SK-N-SH (cell line): ENCODE results near the gene MRPL55.

Experiments used
- CHD2 ChIP-seq: fragments of 150-350 bp; IDR thresholded peaks from 2 replicates; pipeline ENCODE4 v1.6.1; 2018; ENCODE audit warnings: low read length; ENCODE audit not compliant: partially characterized antibody
- MEF2A ChIP-seq: IDR thresholded peaks from 2 replicates; pipeline ENCODE4 v1.4.0; 2012; ENCODE audit warnings: low read depth, borderline replicate concordance
- NFIC ChIP-seq: IDR thresholded peaks from 2 replicates; pipeline ENCODE4 v1.4.0; 2012; ENCODE audit warnings: borderline replicate concordance
- POLR2AphosphoS5 ChIP-seq: IDR thresholded peaks from 2 replicates; pipeline ENCODE4 v1.6.1; 2012; ENCODE audit warnings: low read depth, low read length
- RAD21 ChIP-seq: IDR thresholded peaks from 2 replicates; pipeline ENCODE4 v1.6.1; 2012; ENCODE audit warnings: mild to moderate bottlenecking, low read length
- TAF1 ChIP-seq: IDR thresholded peaks from 2 replicates; pipeline ENCODE4 v1.6.1; 2012; ENCODE audit warnings: low read depth, mild to moderate bottlenecking, low read length, moderate library complexity, borderline replicate concordance
- TF ChIP-seq, protein P1 (sequence below): fragments of 200-600 bp; sonication (generic); IDR thresholded peaks from 2 replicates; pipeline ENCODE4 v1.6.1; 2017; ENCODE audit warnings: antibody characterized with exemption, mild to moderate bottlenecking, moderate library complexity
- TF ChIP-seq, protein P2 (sequence below): IDR thresholded peaks from 2 replicates; pipeline ENCODE4 v1.4.0; 2012; ENCODE audit warnings: low read depth, borderline replicate concordance
- TF ChIP-seq, protein P3 (sequence below): IDR thresholded peaks from 2 replicates; pipeline ENCODE4; 2012

DNA sequence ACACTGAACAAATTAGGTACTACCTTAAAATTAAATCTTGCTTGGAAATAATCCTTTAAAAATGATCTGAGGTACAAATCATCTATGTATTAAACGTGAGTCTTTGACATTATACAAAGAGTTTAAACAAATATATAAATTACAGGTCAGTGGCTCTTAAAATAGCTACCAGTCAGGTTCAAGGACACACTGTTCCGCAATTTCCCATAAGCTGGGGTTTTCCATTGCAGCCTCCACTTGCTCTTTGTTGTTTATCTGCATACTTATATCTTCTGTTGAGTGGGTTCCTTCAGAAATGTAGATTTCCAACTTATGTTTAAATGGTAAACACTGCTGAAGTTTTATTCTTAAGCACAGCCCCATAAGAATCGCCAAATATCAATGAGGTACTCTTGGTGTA, 5.7 kb upstream of the MRPL55 start:
- TF ChIP-seq, protein P1, sequence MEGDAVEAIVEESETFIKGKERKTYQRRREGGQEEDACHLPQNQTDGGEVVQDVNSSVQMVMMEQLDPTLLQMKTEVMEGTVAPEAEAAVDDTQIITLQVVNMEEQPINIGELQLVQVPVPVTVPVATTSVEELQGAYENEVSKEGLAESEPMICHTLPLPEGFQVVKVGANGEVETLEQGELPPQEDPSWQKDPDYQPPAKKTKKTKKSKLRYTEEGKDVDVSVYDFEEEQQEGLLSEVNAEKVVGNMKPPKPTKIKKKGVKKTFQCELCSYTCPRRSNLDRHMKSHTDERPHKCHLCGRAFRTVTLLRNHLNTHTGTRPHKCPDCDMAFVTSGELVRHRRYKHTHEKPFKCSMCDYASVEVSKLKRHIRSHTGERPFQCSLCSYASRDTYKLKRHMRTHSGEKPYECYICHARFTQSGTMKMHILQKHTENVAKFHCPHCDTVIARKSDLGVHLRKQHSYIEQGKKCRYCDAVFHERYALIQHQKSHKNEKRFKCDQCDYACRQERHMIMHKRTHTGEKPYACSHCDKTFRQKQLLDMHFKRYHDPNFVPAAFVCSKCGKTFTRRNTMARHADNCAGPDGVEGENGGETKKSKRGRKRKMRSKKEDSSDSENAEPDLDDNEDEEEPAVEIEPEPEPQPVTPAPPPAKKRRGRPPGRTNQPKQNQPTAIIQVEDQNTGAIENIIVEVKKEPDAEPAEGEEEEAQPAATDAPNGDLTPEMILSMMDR, result no peak
- TF ChIP-seq TAF1, result no peak
- no peak for TF ChIP-seq MEF2A
- no peak for TF ChIP-seq RAD21
- no peak for TF ChIP-seq NFIC
- TF ChIP-seq POLR2AphosphoS5, result no peak
- TF ChIP-seq, protein P2, sequence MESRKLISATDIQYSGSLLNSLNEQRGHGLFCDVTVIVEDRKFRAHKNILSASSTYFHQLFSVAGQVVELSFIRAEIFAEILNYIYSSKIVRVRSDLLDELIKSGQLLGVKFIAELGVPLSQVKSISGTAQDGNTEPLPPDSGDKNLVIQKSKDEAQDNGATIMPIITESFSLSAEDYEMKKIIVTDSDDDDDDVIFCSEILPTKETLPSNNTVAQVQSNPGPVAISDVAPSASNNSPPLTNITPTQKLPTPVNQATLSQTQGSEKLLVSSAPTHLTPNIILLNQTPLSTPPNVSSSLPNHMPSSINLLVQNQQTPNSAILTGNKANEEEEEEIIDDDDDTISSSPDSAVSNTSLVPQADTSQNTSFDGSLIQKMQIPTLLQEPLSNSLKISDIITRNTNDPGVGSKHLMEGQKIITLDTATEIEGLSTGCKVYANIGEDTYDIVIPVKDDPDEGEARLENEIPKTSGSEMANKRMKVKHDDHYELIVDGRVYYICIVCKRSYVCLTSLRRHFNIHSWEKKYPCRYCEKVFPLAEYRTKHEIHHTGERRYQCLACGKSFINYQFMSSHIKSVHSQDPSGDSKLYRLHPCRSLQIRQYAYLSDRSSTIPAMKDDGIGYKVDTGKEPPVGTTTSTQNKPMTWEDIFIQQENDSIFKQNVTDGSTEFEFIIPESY, result no peak
- no peak for TF ChIP-seq CHD2
- TF ChIP-seq, protein P3, sequence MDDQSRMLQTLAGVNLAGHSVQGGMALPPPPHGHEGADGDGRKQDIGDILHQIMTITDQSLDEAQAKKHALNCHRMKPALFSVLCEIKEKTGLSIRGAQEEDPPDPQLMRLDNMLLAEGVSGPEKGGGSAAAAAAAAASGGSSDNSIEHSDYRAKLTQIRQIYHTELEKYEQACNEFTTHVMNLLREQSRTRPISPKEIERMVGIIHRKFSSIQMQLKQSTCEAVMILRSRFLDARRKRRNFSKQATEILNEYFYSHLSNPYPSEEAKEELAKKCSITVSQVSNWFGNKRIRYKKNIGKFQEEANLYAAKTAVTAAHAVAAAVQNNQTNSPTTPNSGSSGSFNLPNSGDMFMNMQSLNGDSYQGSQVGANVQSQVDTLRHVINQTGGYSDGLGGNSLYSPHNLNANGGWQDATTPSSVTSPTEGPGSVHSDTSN, result no peak
